SK-N-SH (cell line): Measurements from ENCODE around the gene CUX1. TPM values are rescaled to one million over a fixed set of nuclear protein-coding genes. Genes with fewer than 3 reads are reported as not detected.

Experiments
- CTCF ChIA-PET: fragments of 300-600, 350-600 bp; formaldehyde crosslinking; extraction: SDS; loops from one replicate; lab custom pipeline; 2021; lab: Yijun Ruan, JAX
- POLR2A ChIA-PET: fragments of 350-600 bp; sonication (Branson Sonifier 250); formaldehyde crosslinking; extraction: SDS; loops from one replicate; lab custom pipeline; 2020; ENCODE audit warnings: antibody characterized with exemption, inconsistent platforms; lab: Yijun Ruan, JAX
- DNase-seq: peaks from one replicate; pipeline ENCODE4 v3.0.0; 2012
- H2AFZ ChIP-seq: fragments of 200-600 bp; sonication (generic); 2 replicates; pipeline ENCODE4 v1.8.1; 2016; ENCODE audit warnings: antibody characterized with exemption, mild to moderate bottlenecking, low read depth
- H3F3A ChIP-seq: fragments of 200-600 bp; sonication (generic); replicated peaks from 2 replicates; pipeline ENCODE3; 2016; ENCODE audit warnings: antibody characterized with exemption, mild to moderate bottlenecking; ENCODE audit not compliant: insufficient read depth
- H3K27ac ChIP-seq, 2 experiments: fragments of 200-500 bp in 1 of 2; fragments of 200-600 bp in 1 of 2; sonication (Bioruptor generic) in 1 of 2; sonication (generic), shearing (Covaris generic) in 1 of 2; 2 replicates each; pipeline versions ENCODE4 v1.5.1 to v1.6.1; 2014 to 2016; ENCODE audit warnings: low read depth in 2 of 2, inconsistent platforms in 1 of 2, low read length in 1 of 2, mild to moderate bottlenecking in 1 of 2, mixed read lengths in 1 of 2
- H3K27me3 ChIP-seq: fragments of 200-600 bp; sonication (generic), shearing (Covaris generic); 2 replicates; pipeline ENCODE4 v1.6.1; 2016; ENCODE audit warnings: mixed run types; ENCODE audit not compliant: insufficient read depth
- H3K36me3 ChIP-seq, 2 experiments: fragments of 200-500 bp in 1 of 2; fragments of 200-600 bp in 1 of 2; sonication (Bioruptor generic) in 1 of 2; sonication (generic) in 1 of 2; replicated peaks in 1 of 2; 2 replicates each; pipeline versions ENCODE3 to v1.5.1; 2014 to 2016; ENCODE audit warnings: low read length in 1 of 2, mild to moderate bottlenecking in 1 of 2; ENCODE audit not compliant: insufficient read depth in 2 of 2, control insufficient read depth in 1 of 2
- H3K4me1 ChIP-seq, 2 experiments: fragments of 200-500 bp in 1 of 2; fragments of 200-600 bp in 1 of 2; sonication (Bioruptor generic) in 1 of 2; sonication (generic), shearing (Covaris generic) in 1 of 2; 2 replicates each; pipeline versions ENCODE4 v1.5.1 to v1.6.1; 2014 to 2016; ENCODE audit warnings: low read depth in 1 of 2, low read length in 1 of 2, mixed run types in 1 of 2; ENCODE audit not compliant: insufficient read depth in 2 of 2, control insufficient read depth in 1 of 2
- H3K4me2 ChIP-seq: fragments of 200-600 bp; sonication (generic), shearing (Covaris generic); 2 replicates; pipeline ENCODE4 v1.6.1; 2017; ENCODE audit warnings: mixed run types
- H3K4me3 ChIP-seq, 2 experiments: fragments of 200-500 bp in 1 of 2; fragments of 200-600 bp in 1 of 2; sonication (Bioruptor generic) in 1 of 2; sonication (generic), shearing (Covaris generic) in 1 of 2; 2 replicates each; pipeline versions ENCODE4 v1.5.1 to v1.8.1; 2014 to 2016; ENCODE audit warnings: low read depth in 2 of 2, inconsistent platforms in 1 of 2, low read length in 1 of 2, mild to moderate bottlenecking in 1 of 2, mixed read lengths in 1 of 2, moderate library complexity in 1 of 2
- H3K79me2 ChIP-seq: fragments of 200-600 bp; sonication (generic); 2 replicates; pipeline ENCODE4 v1.8.1; 2017; ENCODE audit warnings: mild to moderate bottlenecking; ENCODE audit not compliant: insufficient read depth
- H3K9ac ChIP-seq: fragments of 200-600 bp; sonication (generic); 2 replicates; pipeline ENCODE4 v1.6.1; 2017; ENCODE audit warnings: mixed run types
- H3K9me2 ChIP-seq: fragments of 200-600 bp; sonication (generic); 2 replicates; pipeline ENCODE4 v1.6.1; 2017; ENCODE audit warnings: mixed run types
- H3K9me3 ChIP-seq: fragments of 200-600 bp; sonication (generic); 2 replicates; pipeline ENCODE4 v1.6.1; 2017; ENCODE audit warnings: mixed run types, mild to moderate bottlenecking, moderate library complexity
- H4K20me1 ChIP-seq: fragments of 200-600 bp; sonication (generic); 2 replicates; pipeline ENCODE4 v1.6.1; 2017; ENCODE audit warnings: mild to moderate bottlenecking, mixed run types; ENCODE audit not compliant: insufficient read depth
- ELF1 ChIP-seq: IDR thresholded peaks from 2 replicates; pipeline ENCODE4 v1.4.0; 2012
- EZH2phosphoT487 ChIP-seq: fragments of 200-600 bp; sonication (generic); IDR thresholded peaks from 2 replicates; pipeline ENCODE4 v1.6.1; 2017; ENCODE audit warnings: low read depth, mixed run types, mild to moderate bottlenecking, antibody characterized with exemption, moderate library complexity, borderline replicate concordance
- GATA2 ChIP-seq: sonication (generic); formaldehyde crosslinking; IDR thresholded peaks from 2 replicates; pipeline ENCODE4 v1.5.0; 2020; ENCODE audit warnings: mild to moderate bottlenecking, missing genetic modification reagents
- JUND ChIP-seq: IDR thresholded peaks from 2 replicates; pipeline ENCODE4 v1.4.0; 2012
- RAD21 ChIP-seq: IDR thresholded peaks from 2 replicates; pipeline ENCODE4 v1.6.1; 2012; ENCODE audit warnings: mild to moderate bottlenecking, low read length
- RFX5 ChIP-seq: IDR thresholded peaks from 2 replicates; pipeline ENCODE4 v1.6.1; 2012; ENCODE audit warnings: mild to moderate bottlenecking, improper control_type of control experiment, low read length
- RXRA ChIP-seq: IDR thresholded peaks from 2 replicates; pipeline ENCODE4 v1.4.0; 2012; ENCODE audit warnings: low read depth, mild to moderate bottlenecking, borderline replicate concordance
- SIN3A ChIP-seq: IDR thresholded peaks from 2 replicates; pipeline ENCODE4 v1.6.1; 2012; ENCODE audit warnings: low read depth, mild to moderate bottlenecking, low read length, moderate library complexity, borderline replicate concordance
- TAF1 ChIP-seq: IDR thresholded peaks from 2 replicates; pipeline ENCODE4 v1.6.1; 2012; ENCODE audit warnings: low read depth, mild to moderate bottlenecking, low read length, moderate library complexity, borderline replicate concordance
- YY1 ChIP-seq: IDR thresholded peaks from 2 replicates; pipeline ENCODE4 v1.4.0; 2012; ENCODE audit warnings: low read depth, mild to moderate bottlenecking
- WGBS: methylation state at CpG from one replicate; pipeline ENCODE4 v1.1.6; 2017; ENCODE audit warnings: low lambda C conversion rate; 5-methylcytosine and 5-hydroxymethylcytosine counted together
- polyA plus RNA-seq, 3 experiments: library from polyadenylated mRNA; depleted of rRNA; stranded (reverse); fragments of >200 nt; gene quantifications; 2 replicates each; pipeline ENCODE4 v1.2.3, GENCODE V29; 2012
- TF ChIP-seq, protein P1 (sequence below): IDR thresholded peaks from 2 replicates; pipeline ENCODE4 v1.4.0; 2012; ENCODE audit warnings: low read depth
- TF ChIP-seq, protein P2 (sequence below): IDR thresholded peaks from 2 replicates; pipeline ENCODE4; 2012
- TF ChIP-seq, protein P3 (sequence below): IDR thresholded peaks from 2 replicates; pipeline ENCODE4 v1.4.0; 2012; ENCODE audit warnings: low read depth, borderline replicate concordance
- TF ChIP-seq, protein P4 (sequence below): fragments of 150-350 bp; IDR thresholded peaks from 2 replicates; pipeline ENCODE4 v1.6.1; 2017; ENCODE audit warnings: antibody characterized with exemption, low read length, low read depth, borderline replicate concordance

Gene CUX1
- polyA plus RNA-seq, 1 of the 3 experiments (the other 2 are of a cell fraction): 68.6 TPM

DNA sequence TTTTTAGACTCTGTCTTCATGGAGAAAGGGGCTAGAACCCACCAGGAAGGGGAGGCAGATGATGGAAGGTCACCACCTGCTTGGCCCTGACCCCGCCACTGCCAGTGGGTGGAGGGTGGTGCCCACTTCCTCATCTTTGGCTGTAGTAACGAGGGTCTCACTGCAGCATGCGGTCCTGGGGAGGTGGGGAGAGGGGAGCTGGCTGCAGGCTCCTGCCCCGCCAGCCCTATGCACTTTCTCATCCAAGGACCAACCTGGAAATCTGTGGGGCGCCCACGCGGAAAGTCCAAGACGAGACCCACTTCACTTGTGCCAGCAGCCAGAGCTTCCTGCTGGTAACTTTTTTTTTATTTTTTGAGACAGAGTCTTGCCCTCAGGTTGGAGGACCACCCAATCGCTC is 101.0 kb downstream of the CUX1 start:
- Histone ChIP-seq H3K9ac (no peak overlapping the region), H3K79me2 (peaks cover 70% of the 10 kb centered on the region), H3K4me2 (no peak overlapping the region), H3K27me3 (no peaks in the 10 kb centered on the region), H3K27ac (no peak overlapping the region), H3F3A (peaks cover 19% of the 10 kb centered on the region), H3K9me3 (no peaks in the 10 kb centered on the region), H3K4me1 (peaks cover 15 to 28% of the 10 kb centered on the region in 2 experiments; a peak in 3 of 4 replicates), H2AFZ (no peak overlapping the region), H4K20me1 (no peaks in the 10 kb centered on the region), H3K4me3 (no peak overlapping the region)
- CTCF ChIA-PET: no interaction called here
- no peak for DNase-seq
- WGBS: 96% methylated on average over 9 of the region's 9 CpGs
- POLR2A ChIA-PET: no interaction called here
- TF ChIP-seq JUND (no peak), GATA2 (CRISPR knock-in tag) (no peak), RAD21 (no peak), TAF1 (no peak), EZH2phosphoT487 (no peak)
- TF ChIP-seq, protein P1, sequence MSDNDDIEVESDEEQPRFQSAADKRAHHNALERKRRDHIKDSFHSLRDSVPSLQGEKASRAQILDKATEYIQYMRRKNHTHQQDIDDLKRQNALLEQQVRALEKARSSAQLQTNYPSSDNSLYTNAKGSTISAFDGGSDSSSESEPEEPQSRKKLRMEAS: no peak
- TF ChIP-seq, all 33 proteins: peak for 0
- H3K36me3 ChIP-seq: peaks cover 15 to 22% of the 10 kb centered on the region in 2 experiments
- no peaks in the 10 kb centered on the region for H3K9me2 ChIP-seq

DNA sequence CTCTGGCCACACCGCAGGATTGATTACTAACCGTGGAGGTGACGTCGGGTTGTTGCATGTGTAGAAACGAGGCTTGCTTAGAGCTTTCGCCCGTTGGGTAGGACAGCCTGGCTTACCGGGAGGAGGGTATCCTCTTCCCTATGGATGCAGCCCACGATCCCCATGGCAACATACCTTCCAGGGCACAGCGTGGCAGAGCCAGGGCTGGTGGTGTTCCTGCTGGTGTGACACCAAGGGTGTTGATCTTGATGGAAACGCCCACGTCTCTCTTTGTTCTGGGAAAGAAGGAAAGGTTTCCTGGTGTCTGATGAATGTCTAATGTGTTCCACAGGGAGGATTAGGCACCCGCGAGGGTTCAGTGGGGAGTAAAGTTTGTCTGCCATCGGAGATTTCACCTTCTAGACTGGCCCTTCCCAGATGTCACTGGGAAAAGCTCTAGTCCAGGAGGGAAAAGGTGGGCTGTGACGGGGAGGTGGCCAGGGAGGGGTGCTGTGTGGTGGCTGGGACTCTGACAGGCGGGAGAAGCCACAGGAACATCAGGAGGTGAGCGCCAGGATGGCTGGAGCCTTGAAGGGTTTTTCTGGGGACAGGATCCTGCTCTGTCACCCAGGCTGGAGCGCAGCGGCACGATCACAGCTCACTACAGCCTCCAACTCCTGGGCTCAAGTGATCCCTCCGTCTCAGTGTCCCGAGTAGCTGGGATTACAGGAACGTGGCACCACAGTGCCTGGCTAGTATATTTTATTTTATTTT is 102.1 kb downstream of the CUX1 start:
- H3K9me3 ChIP-seq: no peaks in the 10 kb centered on the region
- no peak overlapping the region for H3K4me3 ChIP-seq
- H3K79me2 ChIP-seq: peaks cover 70% of the 10 kb centered on the region
- H3K9ac ChIP-seq: no peak overlapping the region
- peaks cover 25 to 27% of the 10 kb centered on the region in 2 experiments; a peak in 3 of 4 replicates for H3K4me1 ChIP-seq
- POLR2A ChIA-PET: no interaction called here
- no peak for TF ChIP-seq ELF1
- TF ChIP-seq, protein P1: no peak
- TF ChIP-seq, protein P2, sequence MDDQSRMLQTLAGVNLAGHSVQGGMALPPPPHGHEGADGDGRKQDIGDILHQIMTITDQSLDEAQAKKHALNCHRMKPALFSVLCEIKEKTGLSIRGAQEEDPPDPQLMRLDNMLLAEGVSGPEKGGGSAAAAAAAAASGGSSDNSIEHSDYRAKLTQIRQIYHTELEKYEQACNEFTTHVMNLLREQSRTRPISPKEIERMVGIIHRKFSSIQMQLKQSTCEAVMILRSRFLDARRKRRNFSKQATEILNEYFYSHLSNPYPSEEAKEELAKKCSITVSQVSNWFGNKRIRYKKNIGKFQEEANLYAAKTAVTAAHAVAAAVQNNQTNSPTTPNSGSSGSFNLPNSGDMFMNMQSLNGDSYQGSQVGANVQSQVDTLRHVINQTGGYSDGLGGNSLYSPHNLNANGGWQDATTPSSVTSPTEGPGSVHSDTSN: no peak
- TF ChIP-seq, protein P3, sequence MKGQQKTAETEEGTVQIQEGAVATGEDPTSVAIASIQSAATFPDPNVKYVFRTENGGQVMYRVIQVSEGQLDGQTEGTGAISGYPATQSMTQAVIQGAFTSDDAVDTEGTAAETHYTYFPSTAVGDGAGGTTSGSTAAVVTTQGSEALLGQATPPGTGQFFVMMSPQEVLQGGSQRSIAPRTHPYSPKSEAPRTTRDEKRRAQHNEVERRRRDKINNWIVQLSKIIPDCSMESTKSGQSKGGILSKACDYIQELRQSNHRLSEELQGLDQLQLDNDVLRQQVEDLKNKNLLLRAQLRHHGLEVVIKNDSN: no peak
- no peak for TF ChIP-seq RFX5
- TF ChIP-seq RXRA: no peak
- TF ChIP-seq RAD21: no peak
- no peak for TF ChIP-seq SIN3A
- no peak for TF ChIP-seq YY1
- TF ChIP-seq, protein P4, sequence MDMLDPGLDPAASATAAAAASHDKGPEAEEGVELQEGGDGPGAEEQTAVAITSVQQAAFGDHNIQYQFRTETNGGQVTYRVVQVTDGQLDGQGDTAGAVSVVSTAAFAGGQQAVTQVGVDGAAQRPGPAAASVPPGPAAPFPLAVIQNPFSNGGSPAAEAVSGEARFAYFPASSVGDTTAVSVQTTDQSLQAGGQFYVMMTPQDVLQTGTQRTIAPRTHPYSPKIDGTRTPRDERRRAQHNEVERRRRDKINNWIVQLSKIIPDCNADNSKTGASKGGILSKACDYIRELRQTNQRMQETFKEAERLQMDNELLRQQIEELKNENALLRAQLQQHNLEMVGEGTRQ: no peak
- H3K27me3 ChIP-seq: no peaks in the 10 kb centered on the region
- H3K36me3 ChIP-seq: peaks cover 15 to 22% of the 10 kb centered on the region in 2 experiments
- DNase-seq: no peak
- peaks cover 30% of the 10 kb centered on the region for H3F3A ChIP-seq
- 96% methylated on average over 24 of the region's 24 CpGs for WGBS
- H3K4me2 ChIP-seq: no peak overlapping the region
- H4K20me1 ChIP-seq: no peaks in the 10 kb centered on the region
- no peaks in the 10 kb centered on the region for H3K9me2 ChIP-seq
- H2AFZ ChIP-seq: no peak overlapping the region
- CTCF ChIA-PET: interaction anchor here (0.6 kb wide), 1 partner anchor 303 kb away, joined by 3 read pairs; no protein-coding TSS in a partner anchor
- H3K27ac ChIP-seq: no peak overlapping the region
